Measurements from ENCODE around the gene ALDH4A1. TPM values are rescaled to one million over a fixed set of nuclear protein-coding genes. Genes with fewer than 3 reads are reported as not detected.

The ALDH4A1 gene
- total RNA-seq, 1 donor from 2014 or later = 21.8 TPM

- Histone ChIP-seq H3K36me3 (no peaks in the 10 kb centered on the region), H3K27ac (no peak overlapping the region), H2AFZ (replicated peaks) (peak overlapping the region; percentile 84), H3K9ac (peak overlapping the region; percentile 9), H3K4me1 (peaks cover 18% of the 10 kb centered on the region), H3K27me3 (peaks cover 7% of the 10 kb centered on the region), H3K9me3 (ENCODE audit: low read depth) (no peaks in the 10 kb centered on the region), H3F3A (ENCODE audit: low read depth) (peaks cover 5% of the 10 kb centered on the region), H3K4me3 (peak overlapping the region; percentile 80), H3K4me2 (peak overlapping the region; percentile 93), H4K20me1 (ENCODE audit: low read depth) (peaks cover 10% of the 10 kb centered on the region), H3K79me2 (ENCODE audit: low read depth) (peaks cover 15% of the 10 kb centered on the region)
- Mint-ChIP-seq H3K27ac (no peak overlapping the region), H3K9me3 (no peaks in the 10 kb centered on the region), H3K27me3 (ENCODE audit: insufficient read depth, low read depth) (peaks cover 7% of the 10 kb centered on the region), H3K36me3 (no peaks in the 10 kb centered on the region), H3K4me1 (peaks cover 23% of the 10 kb centered on the region), H3K4me3 (peak overlapping the region; percentile 93)
- DNase-seq (ENCODE audit: low spot score) = no peak
- TF ChIP-seq EZH2 (IDR thresholded peaks at IDR 0.05) (no peak), CTCF (IDR thresholded peaks at IDR 0.05) (no peak), EZH2phosphoT487 (IDR thresholded peaks at IDR 0.05) (no peak)
These were observed 969 bp upstream of the ALDH4A1 start for GRCh38 chr1:18903291-18903756.

DNA sequence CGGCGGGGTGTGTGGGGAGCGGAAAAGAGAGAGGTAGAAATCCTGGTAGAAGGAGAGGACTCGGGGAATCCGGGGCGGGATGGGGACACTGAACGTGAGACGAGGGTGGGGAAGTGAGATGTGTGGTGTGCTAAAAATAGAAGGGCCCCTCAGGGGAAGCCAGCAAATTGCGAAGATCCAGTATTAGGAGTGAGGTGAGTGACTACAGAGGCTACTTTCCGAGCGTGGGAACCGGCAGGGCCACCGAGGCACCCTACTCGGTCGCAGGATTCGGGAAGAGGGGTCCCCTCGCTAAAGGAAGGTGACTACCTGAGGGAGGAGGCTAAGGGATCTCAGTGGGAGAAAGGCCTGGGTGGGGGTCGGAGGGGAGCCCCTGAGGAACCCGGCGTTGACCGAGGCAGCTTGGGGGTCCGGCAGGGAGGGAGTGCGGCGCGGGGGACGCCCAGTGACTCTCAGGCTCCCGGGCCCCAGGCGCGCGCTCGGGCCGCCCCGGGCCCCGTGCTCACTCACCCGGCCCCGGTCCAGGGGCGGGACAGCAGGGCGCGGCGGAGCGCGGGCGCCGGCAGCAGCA, 318 bp downstream of the ALDH4A1 start:
- no peak for DNase-seq (ENCODE audit: low spot score)

DNA sequence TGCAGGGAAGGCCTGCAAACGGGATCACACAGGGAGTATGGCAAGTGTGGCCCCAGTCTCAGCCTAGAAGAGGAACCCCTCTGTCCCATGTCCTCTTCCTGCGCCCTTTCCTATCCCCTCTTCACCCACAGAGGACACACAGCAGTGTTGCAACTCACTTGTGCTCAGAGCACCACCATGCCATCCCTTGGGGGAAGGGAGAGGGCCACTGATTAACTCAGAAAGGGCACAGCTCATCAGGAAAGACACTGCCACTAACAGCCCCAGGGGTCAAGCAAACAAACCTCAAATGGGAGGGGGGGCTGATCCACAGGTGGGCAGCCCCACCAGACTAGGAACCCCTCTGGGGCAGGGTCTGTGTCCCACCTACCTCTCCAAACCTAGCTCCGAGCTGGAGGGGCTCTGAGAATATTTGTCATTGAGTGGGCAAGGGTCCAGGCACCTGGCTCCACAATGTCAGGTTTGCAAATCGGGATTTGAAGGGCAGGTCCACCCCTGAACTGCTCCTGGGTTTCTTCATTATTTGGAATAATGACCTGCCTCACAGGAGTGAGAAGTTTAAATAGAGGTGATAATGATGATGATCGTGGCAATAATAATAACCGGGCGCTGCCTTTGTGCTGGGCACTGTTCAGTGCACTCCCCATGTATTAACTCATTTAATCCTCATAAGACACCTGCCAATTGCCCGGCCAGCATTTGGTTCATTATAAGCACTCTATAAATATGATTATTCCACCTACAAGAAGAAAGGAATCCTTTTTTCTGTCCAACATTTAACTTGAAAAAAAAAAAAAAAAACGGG, 1.0 kb downstream of the ALDH4A1 start:
- peaks cover 14% of the 10 kb centered on the region for H3K4me1 ChIP-seq
- Mint-ChIP-seq H3K27me3 (ENCODE audit: insufficient read depth, low read depth) (peaks cover 3% of the 10 kb centered on the region), H3K4me1 (peaks cover 13% of the 10 kb centered on the region), H3K36me3 (no peaks in the 10 kb centered on the region), H3K4me3 (peak overlapping the region; percentile 98), H3K27ac (peak overlapping the region; percentile 95), H3K9me3 (no peaks in the 10 kb centered on the region)
- no peaks in the 10 kb centered on the region for H3K36me3 ChIP-seq
- peaks cover 10% of the 10 kb centered on the region for H4K20me1 ChIP-seq (ENCODE audit: low read depth)
- no peaks in the 10 kb centered on the region for H3K9me3 ChIP-seq (ENCODE audit: low read depth)
- no peak overlapping the region for H2AFZ ChIP-seq (replicated peaks)
- H3F3A ChIP-seq (ENCODE audit: low read depth) = peaks cover 5% of the 10 kb centered on the region
- peak overlapping the region; percentile 93 for H3K4me2 ChIP-seq
- no peak overlapping the region for H3K27ac ChIP-seq
- TF ChIP-seq CTCF (IDR thresholded peaks at IDR 0.05) (no peak), EZH2phosphoT487 (IDR thresholded peaks at IDR 0.05) (no peak), EZH2 (IDR thresholded peaks at IDR 0.05) (no peak)
- H3K27me3 ChIP-seq = peaks cover 7% of the 10 kb centered on the region
- DNase-seq (ENCODE audit: low spot score) = no peak
- H3K4me3 ChIP-seq = peak overlapping the region; percentile 80
- peak overlapping the region; percentile 95 for H3K9ac ChIP-seq
- peaks cover 15% of the 10 kb centered on the region for H3K79me2 ChIP-seq (ENCODE audit: low read depth)

More for the DNA sequence above, 318 bp downstream of the ALDH4A1 start:
- Histone ChIP-seq H3K36me3 (no peaks in the 10 kb centered on the region), H3K4me1 (peaks cover 14% of the 10 kb centered on the region), H3K9me3 (ENCODE audit: low read depth) (no peaks in the 10 kb centered on the region), H3K27ac (no peak overlapping the region), H3K9ac (peak overlapping the region; percentile 95), H3K27me3 (peaks cover 7% of the 10 kb centered on the region), H4K20me1 (ENCODE audit: low read depth) (peaks cover 10% of the 10 kb centered on the region), H3K4me3 (peak overlapping the region; percentile 80), H3K4me2 (peak overlapping the region; percentile 93), H3F3A (ENCODE audit: low read depth) (peaks cover 5% of the 10 kb centered on the region), H3K79me2 (ENCODE audit: low read depth) (peaks cover 15% of the 10 kb centered on the region), H2AFZ (replicated peaks) (peak overlapping the region; percentile 98)
- Mint-ChIP-seq H3K4me3 (peak overlapping the region; percentile 98), H3K9me3 (no peaks in the 10 kb centered on the region), H3K36me3 (no peaks in the 10 kb centered on the region), H3K4me1 (peaks cover 13% of the 10 kb centered on the region), H3K27ac (peak overlapping the region; percentile 95), H3K27me3 (ENCODE audit: insufficient read depth, low read depth) (peaks cover 5% of the 10 kb centered on the region)
- TF ChIP-seq EZH2 (IDR thresholded peaks at IDR 0.05) (no peak), EZH2phosphoT487 (IDR thresholded peaks at IDR 0.05) (no peak), CTCF (IDR thresholded peaks at IDR 0.05) (no peak)
